ENCODE data around the gene GOLM1.

- TF ChIP-seq CTCF (IDR thresholded peaks at IDR 0.05) (no peak), EZH2 (IDR thresholded peaks at IDR 0.05; ENCODE audit: borderline replicate concordance, insufficient read depth, low read depth, low read length, poor library complexity, severe bottlenecking) (no peak)
Observed at GRCh38 chr9:86122311-86122710, 23.0 kb upstream of the GOLM1 start.
